Measurements from ENCODE around the gene ZBTB40.

The ZBTB40 gene

DNA sequence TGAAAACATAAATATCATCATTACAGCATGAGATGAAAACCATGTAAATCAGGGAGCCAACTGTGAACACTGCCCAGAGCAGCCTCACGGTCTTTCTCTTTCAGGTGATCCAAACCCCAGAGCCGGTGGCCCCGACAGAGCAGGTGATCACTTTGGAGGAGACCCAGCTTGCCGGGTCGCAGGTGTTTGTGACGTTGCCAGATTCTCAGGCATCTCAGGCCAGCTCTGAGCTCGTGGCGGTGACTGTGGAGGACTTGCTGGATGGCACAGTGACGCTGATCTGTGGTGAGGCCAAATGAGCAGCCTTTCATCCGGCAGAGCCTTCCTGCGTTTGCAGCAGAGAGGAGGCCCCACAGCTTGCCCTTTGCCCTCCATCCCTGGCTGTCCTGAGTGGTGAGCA, 74.4 kb downstream of the ZBTB40 start:
- Histone ChIP-seq H3K27me3 (replicated peaks; ENCODE audit: insufficient read depth, low read length) (no peaks in the 10 kb centered on the region), H3K4me1 (ENCODE audit: low read length) (no peaks in the 10 kb centered on the region), H3K36me3 (replicated peaks; ENCODE audit: insufficient read depth, low read length) (no peaks in the 10 kb centered on the region), H3F3A (ENCODE audit: insufficient read depth, low read length) (no peaks in the 10 kb centered on the region), H4K20me1 (ENCODE audit: insufficient read depth, low read length) (no peaks in the 10 kb centered on the region), H3K4me2 (ENCODE audit: low read depth, low read length) (no peak overlapping the region), H3K9ac (ENCODE audit: low read length) (no peak overlapping the region), H3K4me3 (ENCODE audit: low read length) (no peak overlapping the region), H3K79me2 (ENCODE audit: low read length) (no peaks in the 10 kb centered on the region), H3K9me3 (replicated peaks; ENCODE audit: insufficient read depth, low read length) (no peaks in the 10 kb centered on the region), H3K27ac (ENCODE audit: low read length) (no peak overlapping the region), H3K9me2 (replicated peaks; ENCODE audit: insufficient read depth, low read length) (no peaks in the 10 kb centered on the region), H2AFZ (ENCODE audit: low read length) (no peak overlapping the region)
- no peak for DNase-seq
- TF ChIP-seq EZH2 (optimal IDR thresholded peaks at IDR 0.05; ENCODE audit: low read depth, low read length) (no peak), EZH2phosphoT487 (IDR thresholded peaks at IDR 0.05; ENCODE audit: low read length) (no peak)
- TF ChIP-seq, protein P1, sequence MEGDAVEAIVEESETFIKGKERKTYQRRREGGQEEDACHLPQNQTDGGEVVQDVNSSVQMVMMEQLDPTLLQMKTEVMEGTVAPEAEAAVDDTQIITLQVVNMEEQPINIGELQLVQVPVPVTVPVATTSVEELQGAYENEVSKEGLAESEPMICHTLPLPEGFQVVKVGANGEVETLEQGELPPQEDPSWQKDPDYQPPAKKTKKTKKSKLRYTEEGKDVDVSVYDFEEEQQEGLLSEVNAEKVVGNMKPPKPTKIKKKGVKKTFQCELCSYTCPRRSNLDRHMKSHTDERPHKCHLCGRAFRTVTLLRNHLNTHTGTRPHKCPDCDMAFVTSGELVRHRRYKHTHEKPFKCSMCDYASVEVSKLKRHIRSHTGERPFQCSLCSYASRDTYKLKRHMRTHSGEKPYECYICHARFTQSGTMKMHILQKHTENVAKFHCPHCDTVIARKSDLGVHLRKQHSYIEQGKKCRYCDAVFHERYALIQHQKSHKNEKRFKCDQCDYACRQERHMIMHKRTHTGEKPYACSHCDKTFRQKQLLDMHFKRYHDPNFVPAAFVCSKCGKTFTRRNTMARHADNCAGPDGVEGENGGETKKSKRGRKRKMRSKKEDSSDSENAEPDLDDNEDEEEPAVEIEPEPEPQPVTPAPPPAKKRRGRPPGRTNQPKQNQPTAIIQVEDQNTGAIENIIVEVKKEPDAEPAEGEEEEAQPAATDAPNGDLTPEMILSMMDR (IDR thresholded peaks at IDR 0.05; ENCODE audit: low read length) = no peak

DNA sequence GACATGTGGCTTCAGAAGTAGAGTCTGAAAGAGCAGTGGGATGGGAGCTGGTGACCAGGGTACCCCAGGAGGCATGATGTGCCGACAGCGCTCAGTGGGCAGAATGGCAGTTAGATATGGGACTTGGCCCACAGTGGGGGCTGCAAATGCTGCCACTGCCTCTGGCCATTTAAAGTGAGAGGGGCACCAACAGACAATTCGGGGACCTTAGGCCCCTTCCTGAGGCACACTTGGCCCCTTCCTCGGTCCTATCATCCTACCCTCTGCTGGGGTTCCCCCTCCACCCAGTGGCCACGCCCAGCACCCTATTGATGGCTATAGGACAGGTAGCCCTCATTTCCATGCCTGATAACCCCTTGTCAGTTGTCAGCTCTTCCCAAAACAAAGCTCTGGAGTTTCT, 75.0 kb downstream of the ZBTB40 start:
- H4K20me1 ChIP-seq (ENCODE audit: insufficient read depth, low read length) = no peaks in the 10 kb centered on the region
- no peak overlapping the region for H3K4me2 ChIP-seq (ENCODE audit: low read depth, low read length)
- no peaks in the 10 kb centered on the region for H3K79me2 ChIP-seq (ENCODE audit: low read length)
- H3K4me3 ChIP-seq (ENCODE audit: low read length) = no peak overlapping the region
- no peaks in the 10 kb centered on the region for H3K9me3 ChIP-seq (replicated peaks; ENCODE audit: insufficient read depth, low read length)
- TF ChIP-seq, protein P1 (IDR thresholded peaks at IDR 0.05; ENCODE audit: low read length) = no peak
- TF ChIP-seq EZH2phosphoT487 (IDR thresholded peaks at IDR 0.05; ENCODE audit: low read length) (no peak), EZH2 (optimal IDR thresholded peaks at IDR 0.05; ENCODE audit: low read depth, low read length) (no peak)
- H3F3A ChIP-seq (ENCODE audit: insufficient read depth, low read length) = no peaks in the 10 kb centered on the region
- H3K27me3 ChIP-seq (replicated peaks; ENCODE audit: insufficient read depth, low read length) = no peaks in the 10 kb centered on the region
- H3K9ac ChIP-seq (ENCODE audit: low read length) = no peak overlapping the region
- DNase-seq = no peak
- no peaks in the 10 kb centered on the region for H3K9me2 ChIP-seq (replicated peaks; ENCODE audit: insufficient read depth, low read length)
- H3K4me1 ChIP-seq (ENCODE audit: low read length) = no peaks in the 10 kb centered on the region
- no peak overlapping the region for H2AFZ ChIP-seq (ENCODE audit: low read length)
- H3K27ac ChIP-seq (ENCODE audit: low read length) = no peak overlapping the region
- no peaks in the 10 kb centered on the region for H3K36me3 ChIP-seq (replicated peaks; ENCODE audit: insufficient read depth, low read length)

DNA sequence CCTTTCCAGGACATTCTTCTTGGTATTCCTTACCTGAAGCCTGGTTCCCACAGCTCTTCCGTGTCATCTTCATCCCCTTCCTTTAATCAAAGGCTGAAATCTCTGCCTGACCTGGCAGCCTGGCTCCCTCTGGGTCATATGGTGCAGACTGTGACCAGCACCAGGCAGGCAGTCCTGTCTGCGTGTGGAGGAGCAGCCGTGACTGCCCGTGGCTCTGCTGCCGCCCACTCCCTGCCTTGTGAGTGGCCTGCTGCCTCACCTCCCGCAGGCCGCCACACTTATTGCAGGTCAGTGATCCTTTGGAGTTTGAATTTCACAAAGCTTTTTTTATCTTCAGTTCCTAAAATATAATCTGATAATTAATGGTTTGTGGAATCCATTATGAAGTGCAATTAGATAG, 75.5 kb downstream of the ZBTB40 start:
- no peak overlapping the region for H3K4me2 ChIP-seq (ENCODE audit: low read depth, low read length)
- no peaks in the 10 kb centered on the region for H3K9me3 ChIP-seq (replicated peaks; ENCODE audit: insufficient read depth, low read length)
- H3K27me3 ChIP-seq (replicated peaks; ENCODE audit: insufficient read depth, low read length) = no peaks in the 10 kb centered on the region
- H3F3A ChIP-seq (ENCODE audit: insufficient read depth, low read length) = no peaks in the 10 kb centered on the region
- no peaks in the 10 kb centered on the region for H3K4me1 ChIP-seq (ENCODE audit: low read length)
- TF ChIP-seq, protein P1 (IDR thresholded peaks at IDR 0.05; ENCODE audit: low read length) = no peak
- TF ChIP-seq EZH2 (optimal IDR thresholded peaks at IDR 0.05; ENCODE audit: low read depth, low read length) (no peak), EZH2phosphoT487 (IDR thresholded peaks at IDR 0.05; ENCODE audit: low read length) (no peak)
- H3K4me3 ChIP-seq (ENCODE audit: low read length) = no peak overlapping the region
- H3K79me2 ChIP-seq (ENCODE audit: low read length) = no peaks in the 10 kb centered on the region
- no peak overlapping the region for H3K9ac ChIP-seq (ENCODE audit: low read length)
- H3K36me3 ChIP-seq (replicated peaks; ENCODE audit: insufficient read depth, low read length) = no peaks in the 10 kb centered on the region
- H2AFZ ChIP-seq (ENCODE audit: low read length) = no peak overlapping the region
- H4K20me1 ChIP-seq (ENCODE audit: insufficient read depth, low read length) = no peaks in the 10 kb centered on the region
- no peak overlapping the region for H3K27ac ChIP-seq (ENCODE audit: low read length)
- no peak for DNase-seq
- H3K9me2 ChIP-seq (replicated peaks; ENCODE audit: insufficient read depth, low read length) = no peaks in the 10 kb centered on the region
